Adrenal gland (tissue), 5 donors: ENCODE results near the gene LRIG2.

Source experiments
- CTCF ChIP-seq, 6 experiments: fragments of 450-650 bp in 4 of 6; fragments of 200-600 bp in 2 of 6; sonication (generic) in 1 of 6; IDR thresholded peaks; 1 replicate in 5 of 6; 2 replicates in 1 of 6; pipeline versions ENCODE4 v1.5.1 to v1.8.0; 2016 to 2021; ENCODE audit warnings: antibody characterized with exemption in 6 of 6, mild to moderate bottlenecking in 2 of 6, moderate library complexity in 1 of 6
- POLR2A ChIP-seq, 2 donors: fragments of 450-650 bp; IDR thresholded peaks; one replicate each; pipeline ENCODE4 v1.6.1; 2017; ENCODE audit warnings: antibody characterized with exemption in 2 of 2, mild to moderate bottlenecking in 2 of 2, moderate library complexity in 1 of 2
- donor health status: DM: no; HTN: no; CAD: no.

- no peak for TF ChIP-seq CTCF (IDR thresholded peaks at IDR 0.05)
- no peak for TF ChIP-seq POLR2A (IDR thresholded peaks at IDR 0.05)
Observed at GRCh38 chr1:113055570-113055969, 17.4 kb upstream of the LRIG2 start.
